GM19351 (cell line): Measurements from ENCODE around the gene GSTCD.
"Not testable (repeated sequence)": the region's sequence is repeated elsewhere in the genome, so short reads cannot be mapped to it uniquely, and the experiment has no call there.

Source experiments
- ATAC-seq: cut with Tn5 transposase; IDR thresholded peaks from one replicate; pipeline ENCODE4 v1.9.1; 2021; ENCODE audit warnings: mild to moderate bottlenecking, moderate library complexity; ENCODE audit not compliant: unreplicated experiment

Gene GSTCD

GRCh38 chr4:105805501-105806120, 97.0 kb downstream of the GSTCD start:
- no peak for ATAC-seq

DNA sequence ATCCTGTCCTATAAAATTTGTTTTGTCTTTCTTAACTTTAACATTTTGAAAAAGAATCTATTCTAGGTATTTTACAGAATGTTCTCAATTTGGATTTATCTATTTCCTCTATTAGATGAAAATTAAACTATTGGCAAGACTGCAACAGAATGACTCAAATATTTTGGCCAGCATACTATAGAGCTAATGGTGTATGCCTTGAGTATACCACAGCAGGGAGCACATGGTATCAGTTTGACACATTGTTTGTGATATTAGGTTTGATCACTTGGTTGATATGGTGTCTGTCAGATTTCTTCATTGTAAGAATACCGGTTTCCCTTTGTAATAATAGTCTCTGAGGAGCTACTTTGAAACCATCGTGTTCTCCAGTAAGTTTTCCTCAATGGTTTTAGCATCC, 98.9 kb downstream of the GSTCD start:
- no peak for ATAC-seq

- no peak for ATAC-seq
Measured at GRCh38 chr4:105808030-105808749, 99.6 kb downstream of the GSTCD start.

GRCh38 chr4:105808750-105809041, 100.1 kb downstream of the GSTCD start:
- no peak for ATAC-seq

DNA sequence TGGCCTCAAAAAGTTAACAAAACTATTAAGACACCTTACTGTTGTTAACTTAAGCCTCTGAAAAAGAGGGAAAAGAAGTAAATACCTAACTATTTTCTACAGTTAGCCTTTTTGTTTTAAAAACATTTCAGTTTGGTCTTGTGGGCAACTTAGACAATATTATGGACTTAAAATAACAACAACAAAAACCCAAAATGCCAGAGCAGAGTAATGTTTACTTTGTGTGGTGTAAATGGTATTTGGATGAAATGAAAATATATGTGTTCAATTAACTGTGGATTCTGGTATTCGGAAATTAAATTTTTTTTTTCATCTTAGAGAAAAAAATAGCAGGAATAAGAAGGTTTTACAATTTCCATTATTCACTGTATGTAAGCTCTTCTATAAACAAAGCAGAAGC, 107.1 kb downstream of the GSTCD start:
- no peak for ATAC-seq

GRCh38 chr4:105822061-105822460, 113.5 kb downstream of the GSTCD start:
- no peak for ATAC-seq

DNA sequence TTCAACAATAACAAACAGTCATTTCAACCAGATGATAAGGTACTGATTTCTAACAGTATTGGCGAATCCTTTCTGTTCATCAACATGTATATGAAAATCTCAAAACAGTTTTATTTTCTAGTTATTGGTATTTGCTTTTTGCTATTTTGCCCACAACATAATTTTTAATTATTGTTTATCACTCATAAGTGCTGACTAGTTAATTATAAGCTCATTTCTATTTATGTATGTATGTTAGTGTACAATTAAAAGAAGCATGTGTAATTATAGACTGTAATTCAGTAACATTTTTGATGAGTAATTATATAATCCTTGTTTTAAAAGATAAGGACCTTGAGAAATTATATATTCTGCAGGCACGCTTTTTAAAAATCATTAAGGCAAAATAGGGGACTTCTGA, 119.5 kb downstream of the GSTCD start:
- ATAC-seq = no peak

- ATAC-seq = no peak
Measured at GRCh38 chr4:105831189-105831588, 122.6 kb downstream of the GSTCD start.

- ATAC-seq = no peak
Measured at GRCh38 chr4:105835177-105835576, 126.6 kb downstream of the GSTCD start.

DNA sequence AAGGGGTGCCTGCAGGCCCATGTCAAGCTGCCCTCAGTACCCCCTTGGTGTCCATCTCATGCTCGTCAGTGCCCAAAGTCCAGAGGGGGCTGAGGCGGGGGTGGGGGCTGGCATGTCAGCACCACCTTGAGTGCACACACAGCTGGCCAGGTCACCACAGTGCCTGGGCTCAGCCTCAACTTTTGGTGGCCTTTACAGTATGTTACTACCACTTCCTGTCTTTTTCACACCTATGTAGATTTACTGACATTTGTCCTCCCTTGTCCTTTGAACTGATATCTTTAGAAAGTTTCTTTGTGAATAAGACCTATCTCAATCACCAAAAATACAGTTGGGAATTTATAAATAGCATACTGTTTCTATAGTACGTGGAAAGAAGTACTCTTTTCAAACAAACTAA, 128.0 kb downstream of the GSTCD start:
- ATAC-seq = no peak

GRCh38 chr4:105837037-105837436, 128.5 kb downstream of the GSTCD start:
- no peak for ATAC-seq

GRCh38 chr4:105838082-105838481, 129.5 kb downstream of the GSTCD start:
- ATAC-seq = no peak

- ATAC-seq = no peak
Measured at GRCh38 chr4:105840426-105841174, 132.0 kb downstream of the GSTCD start.

GRCh38 chr4:105843941-105844340, 135.4 kb downstream of the GSTCD start:
- ATAC-seq = no peak

- no peak for ATAC-seq
Measured at GRCh38 chr4:105845559-105845958, 137.0 kb downstream of the GSTCD start.

DNA sequence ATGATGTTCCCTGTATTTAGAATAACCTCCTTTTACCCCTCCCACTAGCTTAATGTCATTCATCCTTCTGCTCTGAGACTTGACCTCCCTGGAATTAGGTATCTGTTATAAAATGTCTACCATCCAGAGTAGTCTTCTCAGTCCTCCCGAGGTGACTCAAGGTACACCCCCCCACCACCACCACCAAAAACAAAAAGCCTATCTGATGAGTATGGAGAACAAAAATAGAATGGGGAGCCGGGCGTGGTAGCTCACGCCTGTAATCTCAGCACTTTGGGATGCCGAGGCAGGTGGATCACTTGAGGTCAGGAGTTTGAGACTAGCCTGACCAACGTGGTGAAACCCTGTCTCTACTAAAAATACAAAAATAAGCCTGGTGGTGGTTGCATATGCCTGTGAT, 139.8 kb downstream of the GSTCD start:
- not testable (repeated sequence) for ATAC-seq

- ATAC-seq = no peak
Measured at GRCh38 chr4:105851196-105851595, 142.6 kb downstream of the GSTCD start.

- not testable (repeated sequence) for ATAC-seq
Measured at GRCh38 chr4:105852230-105852629, 143.6 kb downstream of the GSTCD start.

DNA sequence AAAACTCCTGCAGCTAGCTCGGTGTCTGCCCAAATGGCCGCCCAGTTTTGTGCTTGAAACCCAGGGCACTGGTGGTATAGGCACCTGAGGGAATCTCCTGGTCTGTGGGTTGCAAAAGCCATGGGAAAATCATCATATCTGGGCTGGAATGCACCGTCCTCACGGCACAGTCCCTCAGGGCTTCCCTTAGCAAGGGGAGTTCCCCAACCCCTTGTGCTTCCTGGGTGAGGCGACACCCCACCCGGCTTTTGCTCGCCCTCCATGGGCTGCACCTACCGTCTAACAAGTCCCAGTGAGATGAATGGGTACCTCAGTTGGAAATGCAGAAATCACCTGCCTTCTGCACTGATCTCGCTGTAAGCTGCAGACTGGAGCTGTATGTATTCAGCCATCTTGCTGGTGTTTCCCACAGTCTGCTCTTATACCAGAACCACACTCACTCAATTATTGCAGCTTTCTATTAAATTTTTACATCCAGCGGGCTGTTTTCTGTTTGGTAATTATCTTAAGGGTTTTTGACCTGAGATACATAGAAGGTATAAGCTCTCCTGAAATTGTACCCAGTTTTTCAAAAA, 150.0 kb downstream of the GSTCD start:
- ATAC-seq = no peak

DNA sequence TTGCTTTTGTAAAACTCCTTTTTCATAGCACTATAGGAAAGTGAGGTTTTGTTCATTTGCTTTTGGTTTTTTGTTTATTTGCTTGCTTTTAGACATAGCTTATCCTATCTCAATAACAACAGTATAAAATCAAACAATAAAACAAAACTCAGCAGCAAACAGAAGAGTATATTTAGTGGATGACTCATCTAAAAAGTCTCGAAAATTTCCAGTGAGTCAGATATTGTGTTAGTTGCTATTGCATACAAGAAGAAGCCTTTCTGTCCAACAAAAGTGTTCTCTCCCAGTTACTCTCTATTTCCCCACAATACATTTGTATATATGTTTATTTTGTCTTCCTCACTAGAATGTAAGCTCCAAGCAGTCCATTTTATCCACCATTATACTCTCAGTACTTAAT, 150.6 kb downstream of the GSTCD start:
- ATAC-seq = no peak

- no peak for ATAC-seq
Measured at GRCh38 chr4:105870963-105871362, 162.4 kb downstream of the GSTCD start.

DNA sequence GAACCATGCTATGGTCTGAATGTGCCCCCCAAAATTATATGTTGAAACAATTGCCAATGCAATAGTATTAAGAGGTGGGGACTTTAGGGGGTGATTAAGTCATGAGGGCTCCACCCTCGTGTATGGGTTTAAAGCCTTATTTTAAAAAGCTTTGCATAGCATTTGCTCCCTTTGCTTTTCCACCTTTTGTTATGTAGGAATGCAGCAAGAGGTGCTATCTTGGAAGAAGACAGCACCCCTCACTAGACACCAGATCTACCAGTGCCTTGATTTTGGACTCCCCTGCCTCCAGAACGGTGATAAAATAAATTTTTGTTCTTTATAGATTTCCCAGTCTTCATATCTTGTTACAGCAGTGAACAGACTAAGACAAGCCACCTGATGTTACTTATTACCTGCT, 163.4 kb downstream of the GSTCD start:
- no peak for ATAC-seq
